Sigmoid colon (tissue), 7 donors: ENCODE measurements around the gene FOXP1. TPM values are rescaled to one million over a fixed set of nuclear protein-coding genes. Genes with fewer than 3 reads are reported as not detected.

ENCODE experiments used
- DNase-seq: peaks from one replicate; pipeline ENCODE4 v3.0.0-alpha.2; 2019
- H3K27ac ChIP-seq, 4 donors: fragments of 200-600 bp; sonication (generic); one replicate each; pipeline ENCODE4 v1.5.1; 2016 to 2019; ENCODE audit warnings: mild to moderate bottlenecking in 1 of 4
- H3K27me3 ChIP-seq, 3 donors: fragments of 200-600 bp; sonication (generic); one replicate each; pipeline ENCODE4 v1.5.1; 2019; ENCODE audit warnings: mild to moderate bottlenecking in 1 of 3
- H3K36me3 ChIP-seq, 4 donors: fragments of 200-600 bp; sonication (generic); one replicate each; pipeline ENCODE4 v1.5.1; 2016 to 2019
- H3K4me1 ChIP-seq, 4 donors: fragments of 200-600 bp; sonication (generic); one replicate each; pipeline ENCODE4 v1.5.1; 2017 to 2019
- H3K4me3 ChIP-seq, 4 donors: fragments of 200-600 bp; sonication (generic); one replicate each; pipeline ENCODE4 v1.5.1; 2017 to 2019; ENCODE audit warnings: mild to moderate bottlenecking in 2 of 4, moderate library complexity in 1 of 4
- H3K9me3 ChIP-seq, 4 donors: fragments of 200-600 bp in 3 of 4; sonication (generic) in 3 of 4; one replicate each; pipeline versions ENCODE4 v1.5.1 to v1.6.1; 2013 to 2019
- CTCF ChIP-seq, 4 experiments: fragments of 450-650 bp in 3 of 4; fragments of 200-600 bp in 1 of 4; IDR thresholded peaks; one replicate each; pipeline ENCODE4 v1.5.1; 2016 to 2019; ENCODE audit warnings: antibody characterized with exemption in 4 of 4, mild to moderate bottlenecking in 3 of 4, moderate library complexity in 2 of 4
- EP300 ChIP-seq, 4 donors: sonication (generic); formaldehyde crosslinking; IDR thresholded peaks; one replicate each; pipeline ENCODE4 v1.6.1; 2017; ENCODE audit warnings: antibody characterized with exemption in 4 of 4
- POLR2A ChIP-seq, 2 donors: fragments of 450-650 bp; IDR thresholded peaks; one replicate each; pipeline ENCODE4 v1.6.1; 2016; ENCODE audit warnings: antibody characterized with exemption in 2 of 2, mild to moderate bottlenecking in 2 of 2, moderate library complexity in 2 of 2
- POLR2AphosphoS5 ChIP-seq, 4 donors: sonication (generic); formaldehyde crosslinking; IDR thresholded peaks; one replicate each; pipeline ENCODE4 v1.6.1; 2017; ENCODE audit warnings: antibody characterized with exemption in 4 of 4
- WGBS, 2 donors: extraction: QIAGEN DNeasy Blood & Tissue Kit; methylation state at CpG; one replicate each; pipeline ENCODE4 v1.1.7; 2013; 5-methylcytosine and 5-hydroxymethylcytosine counted together
- intact Hi-C: fragments of 100-400 bp; cut with DNase I; formaldehyde crosslinking; loops from one replicate; pipeline ENCODE4 v1.15.1; 2023
- polyA plus RNA-seq, 3 donors: library from polyadenylated mRNA; stranded (reverse); fragments of 200-250 nt; gene quantifications; one replicate each; pipeline ENCODE4 v1.2.3, GENCODE V29; 2013
- total RNA-seq, 4 donors: library from RNA; depleted of rRNA; stranded (reverse); fragments of >200 nt; gene quantifications; one replicate each; pipeline ENCODE4 v1.1.0, GENCODE V29; 2016
- donor health status: healthy with polysubstance abuse.
- donor health status: Bipolar disorder and iron deficiency.
- donor health status: healthy.

Gene FOXP1
- total and polyA plus RNA-seq, 7 donors: 13.8 to 232 (median 139) TPM

GRCh38 chr3:71228156-71228866 is 355.2 kb downstream of the FOXP1 start:
- intact Hi-C loops: no loop called here
- WGBS, 2 donors: 91 to 95% methylated on average over 9 of the region's 9 CpGs
- TF ChIP-seq EP300 (IDR thresholded peaks at IDR 0.05): no peak
- no peak for TF ChIP-seq POLR2A (IDR thresholded peaks at IDR 0.05)
- no peak for TF ChIP-seq CTCF (IDR thresholded peaks at IDR 0.05)
- no peak for TF ChIP-seq POLR2AphosphoS5 (IDR thresholded peaks at IDR 0.05)

GRCh38 chr3:71227270-71227661 is 356.3 kb downstream of the FOXP1 start:
- WGBS, 2 donors: 62 to 85% methylated on average over 6 of the region's 6 CpGs
- intact Hi-C loops: no loop called here
- H3K4me3 ChIP-seq: no peak overlapping the region
- H3K36me3 ChIP-seq: no peaks in the 10 kb centered on the region
- TF ChIP-seq CTCF (IDR thresholded peaks at IDR 0.05) (no peak), POLR2AphosphoS5 (IDR thresholded peaks at IDR 0.05) (no peak), POLR2A (IDR thresholded peaks at IDR 0.05) (no peak), EP300 (IDR thresholded peaks at IDR 0.05) (no peak)
- H3K27me3 ChIP-seq: no peaks in the 10 kb centered on the region
- H3K4me1 ChIP-seq: peaks cover 0 to 60% (median 47%) of the 10 kb centered on the region in 4 donors
- no peak for DNase-seq
- no peaks in the 10 kb centered on the region for H3K9me3 ChIP-seq
- peak overlapping the region; percentile 75 to 83 (median 78) for H3K27ac ChIP-seq

More at GRCh38 chr3:71228156-71228866, 355.2 kb downstream of the FOXP1 start:
- Histone ChIP-seq H3K36me3 (no peaks in the 10 kb centered on the region), H3K4me1 (peaks cover 0 to 60% (median 47%) of the 10 kb centered on the region in 4 donors), H3K4me3 (no peak overlapping the region), H3K27me3 (no peaks in the 10 kb centered on the region), H3K27ac (peak overlapping the region in 1 of 4 donors; percentile 54), H3K9me3 (no peaks in the 10 kb centered on the region)
- DNase-seq: no peak

GRCh38 chr3:71226565-71227269 is 356.8 kb downstream of the FOXP1 start:
- peak overlapping the region; percentile 75 to 83 (median 78) for H3K27ac ChIP-seq
- no peak for DNase-seq
- peak in 1 of 4 donors; percentile 15 for TF ChIP-seq POLR2AphosphoS5 (IDR thresholded peaks at IDR 0.05)
- no peak for TF ChIP-seq EP300 (IDR thresholded peaks at IDR 0.05)
- no peak for TF ChIP-seq CTCF (IDR thresholded peaks at IDR 0.05)
- TF ChIP-seq POLR2A (IDR thresholded peaks at IDR 0.05): no peak
- H3K9me3 ChIP-seq: no peaks in the 10 kb centered on the region
- no peaks in the 10 kb centered on the region for H3K36me3 ChIP-seq
- peak overlapping the region in 2 of 4 donors; percentile 15 to 23 for H3K4me3 ChIP-seq
- 60 to 85% methylated on average over 21 of the region's 21 CpGs for WGBS, 2 donors
- no peaks in the 10 kb centered on the region for H3K27me3 ChIP-seq
- intact Hi-C loops: no loop called here
- H3K4me1 ChIP-seq: peaks cover 0 to 59% (median 47%) of the 10 kb centered on the region in 4 donors

- peaks cover 0 to 52% (median 47%) of the 10 kb centered on the region in 4 donors for H3K4me1 ChIP-seq
- TF ChIP-seq POLR2AphosphoS5 (IDR thresholded peaks at IDR 0.05): peak in 2 of 4 donors; percentile 28 to 37
- no peak for TF ChIP-seq EP300 (IDR thresholded peaks at IDR 0.05)
- TF ChIP-seq POLR2A (IDR thresholded peaks at IDR 0.05): no peak
- H3K9me3 ChIP-seq: no peaks in the 10 kb centered on the region
- intact Hi-C loops: no loop called here
- peak overlapping the region; percentile 75 to 83 (median 78) for H3K27ac ChIP-seq
- no peak for DNase-seq
- no peaks in the 10 kb centered on the region for H3K36me3 ChIP-seq
- peak overlapping the region in 3 of 4 donors; percentile 10 to 23 (median 15) for H3K4me3 ChIP-seq
- WGBS, 2 donors: 69 to 86% methylated on average over 4 of the region's 4 CpGs
- no peaks in the 10 kb centered on the region for H3K27me3 ChIP-seq
Observed at GRCh38 chr3:71225951-71226564, 357.5 kb downstream of the FOXP1 start.
